ENCODE data around the gene COX6A2. TPM values are rescaled to one million over a fixed set of nuclear protein-coding genes. Genes with fewer than 3 reads are reported as not detected.

The COX6A2 gene
- polyA plus RNA-seq, 1 experiment: not detected

DNA sequence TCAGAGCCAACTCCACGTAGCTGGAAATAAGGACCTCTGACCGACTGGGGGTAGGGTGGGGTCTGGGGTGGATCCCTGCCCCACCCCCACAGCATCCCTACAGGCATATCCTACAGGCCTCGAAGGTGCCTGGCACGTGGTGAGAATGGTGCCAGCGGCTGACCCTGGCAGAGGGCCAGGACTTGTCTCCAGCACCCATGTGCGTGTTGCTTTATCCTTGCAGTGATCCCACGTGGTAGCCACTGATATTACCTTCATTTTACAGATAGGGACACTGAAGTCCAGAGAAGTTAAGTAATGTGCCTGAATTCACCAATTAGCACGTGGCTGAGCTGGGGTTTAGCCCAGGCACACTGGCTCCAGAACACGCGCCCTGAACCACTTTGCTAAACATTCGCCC is 26.7 kb downstream of the COX6A2 start:
- ChIA-PET POLR2A (no interaction called here), CTCF (interaction anchor here (1.3 to 2.0 kb wide), 3 partner anchors 12 to 19 kb away, joined by 3 to 6 read pairs (median 3); no protein-coding TSS in a partner anchor)
- no peak overlapping the region for H3K4me3 ChIP-seq (ENCODE audit: low read depth, low read length)
- H3K36me3 ChIP-seq (ENCODE audit: control insufficient read depth, insufficient read depth, low read length): no peaks in the 10 kb centered on the region
- DNase-seq (ENCODE audit: low read depth): no peak
- TF ChIP-seq, protein P1, sequence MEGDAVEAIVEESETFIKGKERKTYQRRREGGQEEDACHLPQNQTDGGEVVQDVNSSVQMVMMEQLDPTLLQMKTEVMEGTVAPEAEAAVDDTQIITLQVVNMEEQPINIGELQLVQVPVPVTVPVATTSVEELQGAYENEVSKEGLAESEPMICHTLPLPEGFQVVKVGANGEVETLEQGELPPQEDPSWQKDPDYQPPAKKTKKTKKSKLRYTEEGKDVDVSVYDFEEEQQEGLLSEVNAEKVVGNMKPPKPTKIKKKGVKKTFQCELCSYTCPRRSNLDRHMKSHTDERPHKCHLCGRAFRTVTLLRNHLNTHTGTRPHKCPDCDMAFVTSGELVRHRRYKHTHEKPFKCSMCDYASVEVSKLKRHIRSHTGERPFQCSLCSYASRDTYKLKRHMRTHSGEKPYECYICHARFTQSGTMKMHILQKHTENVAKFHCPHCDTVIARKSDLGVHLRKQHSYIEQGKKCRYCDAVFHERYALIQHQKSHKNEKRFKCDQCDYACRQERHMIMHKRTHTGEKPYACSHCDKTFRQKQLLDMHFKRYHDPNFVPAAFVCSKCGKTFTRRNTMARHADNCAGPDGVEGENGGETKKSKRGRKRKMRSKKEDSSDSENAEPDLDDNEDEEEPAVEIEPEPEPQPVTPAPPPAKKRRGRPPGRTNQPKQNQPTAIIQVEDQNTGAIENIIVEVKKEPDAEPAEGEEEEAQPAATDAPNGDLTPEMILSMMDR (IDR thresholded peaks at IDR 0.05; ENCODE audit: insufficient read depth, low read depth, low read length): no peak
- no peaks in the 10 kb centered on the region for H3K27me3 ChIP-seq (ENCODE audit: control insufficient read depth, insufficient read depth, low read length)

DNA sequence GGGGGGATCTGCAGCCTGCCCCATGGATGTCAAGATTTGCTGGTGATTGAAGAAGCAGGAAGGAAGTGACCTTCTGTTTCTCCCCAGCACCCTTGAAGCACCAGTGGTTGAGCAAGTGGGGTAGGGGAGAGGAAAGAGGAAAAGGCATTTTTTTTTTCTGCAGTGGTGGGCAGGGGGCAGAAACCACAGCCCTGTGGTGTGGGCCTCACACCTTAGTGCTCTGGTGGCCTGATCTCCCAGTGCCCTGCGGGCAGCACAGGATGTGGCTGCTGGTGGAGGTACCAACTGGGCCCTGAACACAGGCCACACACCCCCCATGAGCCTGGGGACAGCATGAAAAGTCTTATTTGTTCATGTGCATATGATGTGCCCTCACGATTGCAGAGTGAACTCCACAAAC is 28.0 kb downstream of the COX6A2 start:
- no peak for DNase-seq (ENCODE audit: low read depth)
- TF ChIP-seq, protein P1 (IDR thresholded peaks at IDR 0.05; ENCODE audit: insufficient read depth, low read depth, low read length): no peak
- Histone ChIP-seq H3K27me3 (ENCODE audit: control insufficient read depth, insufficient read depth, low read length) (no peaks in the 10 kb centered on the region), H3K36me3 (ENCODE audit: control insufficient read depth, insufficient read depth, low read length) (no peaks in the 10 kb centered on the region), H3K4me3 (ENCODE audit: low read depth, low read length) (no peak overlapping the region)
- ChIA-PET POLR2A (no interaction called here), CTCF (no interaction called here)

DNA sequence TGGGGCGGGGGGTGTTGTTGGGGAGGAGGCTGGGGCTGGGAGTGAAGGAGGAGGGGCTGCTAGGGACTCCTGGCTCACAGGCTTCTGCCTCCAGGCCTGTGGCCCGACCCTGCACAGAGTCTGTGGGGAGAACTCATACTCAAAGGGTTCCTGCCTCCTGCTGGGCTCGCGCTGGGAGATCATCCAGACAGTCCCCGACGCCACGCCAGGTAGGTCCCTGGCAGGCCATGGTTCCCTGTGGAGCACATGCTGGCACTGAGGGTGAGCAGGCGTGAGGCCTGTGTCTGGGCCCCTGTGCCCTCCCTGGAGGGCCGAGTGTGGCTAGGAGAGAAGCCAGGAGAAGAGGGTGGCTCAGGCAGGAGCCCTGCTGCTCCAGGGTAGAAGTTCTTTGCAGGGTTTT is 30.5 kb downstream of the COX6A2 start:
- CTCF ChIA-PET: no interaction called here

DNA sequence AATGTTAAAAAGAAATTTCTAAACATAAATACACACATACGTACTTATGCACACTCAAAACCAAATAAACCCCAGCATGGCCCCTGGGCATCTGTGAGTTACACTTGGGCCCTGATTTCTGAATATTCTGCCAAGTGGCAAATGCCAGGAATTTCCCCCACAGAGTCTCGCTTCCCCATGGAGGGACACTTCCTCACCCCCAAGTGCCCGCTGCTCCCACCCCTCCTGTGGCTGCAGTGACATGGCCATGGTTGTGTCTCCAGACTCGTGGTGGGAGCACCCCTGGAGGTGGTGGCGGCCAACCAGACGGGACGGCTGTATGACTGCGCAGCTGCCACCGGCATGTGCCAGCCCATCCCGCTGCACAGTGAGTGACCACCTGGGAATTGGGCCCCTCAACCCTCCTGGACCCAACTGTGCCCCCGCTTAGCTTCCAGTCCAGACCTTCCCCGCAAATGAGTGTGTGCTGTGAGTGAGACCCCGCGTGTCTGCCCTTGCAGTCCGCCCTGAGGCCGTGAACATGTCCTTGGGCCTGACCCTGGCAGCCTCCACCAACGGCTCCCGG is 31.0 kb downstream of the COX6A2 start:
- no peak overlapping the region for H3K4me3 ChIP-seq (ENCODE audit: low read depth, low read length)
- DNase-seq (ENCODE audit: low read depth): no peak
- TF ChIP-seq, protein P1 (IDR thresholded peaks at IDR 0.05; ENCODE audit: insufficient read depth, low read depth, low read length): no peak
- H3K27me3 ChIP-seq (ENCODE audit: control insufficient read depth, insufficient read depth, low read length): no peaks in the 10 kb centered on the region
- ChIA-PET CTCF (no interaction called here), POLR2A (no interaction called here)
- H3K36me3 ChIP-seq (ENCODE audit: control insufficient read depth, insufficient read depth, low read length): no peaks in the 10 kb centered on the region

More for the DNA sequence above, 30.5 kb downstream of the COX6A2 start:
- no peak for DNase-seq (ENCODE audit: low read depth)
- POLR2A ChIA-PET: no interaction called here
- no peaks in the 10 kb centered on the region for H3K36me3 ChIP-seq (ENCODE audit: control insufficient read depth, insufficient read depth, low read length)
- H3K27me3 ChIP-seq (ENCODE audit: control insufficient read depth, insufficient read depth, low read length): no peaks in the 10 kb centered on the region
- no peak overlapping the region for H3K4me3 ChIP-seq (ENCODE audit: low read depth, low read length)
- TF ChIP-seq, protein P1 (IDR thresholded peaks at IDR 0.05; ENCODE audit: insufficient read depth, low read depth, low read length): no peak

DNA sequence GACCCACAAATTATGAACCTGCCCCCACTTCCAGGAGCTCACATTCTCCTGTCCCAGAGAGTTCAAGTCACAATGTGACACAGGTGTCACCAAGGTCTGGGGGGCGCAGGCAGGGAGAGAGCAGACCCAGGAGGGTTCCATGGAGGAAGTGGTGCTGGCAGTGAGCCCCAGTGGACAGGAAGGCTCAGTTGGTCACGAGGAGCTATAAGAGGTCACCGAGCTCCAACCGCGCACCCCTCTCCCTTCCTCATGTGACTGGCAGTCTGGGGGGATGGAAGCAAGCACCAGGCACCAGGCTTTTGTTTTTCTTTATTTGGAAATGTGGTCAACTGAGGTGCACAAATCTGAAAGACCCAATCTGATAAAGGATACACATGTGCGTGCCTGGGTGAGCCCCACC is 32.5 kb downstream of the COX6A2 start:
- no peaks in the 10 kb centered on the region for H3K27me3 ChIP-seq (ENCODE audit: control insufficient read depth, insufficient read depth, low read length)
- TF ChIP-seq, protein P1 (IDR thresholded peaks at IDR 0.05; ENCODE audit: insufficient read depth, low read depth, low read length): no peak
- H3K4me3 ChIP-seq (ENCODE audit: low read depth, low read length): no peak overlapping the region
- ChIA-PET POLR2A (no interaction called here), CTCF (no interaction called here)
- no peak for DNase-seq (ENCODE audit: low read depth)
- H3K36me3 ChIP-seq (ENCODE audit: control insufficient read depth, insufficient read depth, low read length): no peaks in the 10 kb centered on the region

Data from BJ (cell line).